C4-2B (cell line): ENCODE results near the gene KCNJ13.

Source experiments
- H3K27ac ChIP-seq: fragments of 450-650 bp; 2 replicates; pipeline ENCODE4 v1.5.1; 2017
- CTCF ChIP-seq: fragments of 450-650 bp; conservative IDR thresholded peaks from 2 replicates; pipeline ENCODE4 v1.5.1; 2017; ENCODE audit warnings: mild to moderate bottlenecking
- ZFX ChIP-seq: fragments of 450-650 bp; IDR thresholded peaks from 2 replicates; pipeline ENCODE4 v1.6.1; 2017

Gene KCNJ13

GRCh38 chr2:232772531-232772930 lies 3.8 kb downstream of the KCNJ13 start:
- no peak overlapping the region for H3K27ac ChIP-seq

GRCh38 chr2:232771870-232772269 lies 4.5 kb downstream of the KCNJ13 start:
- no peak for TF ChIP-seq CTCF
- TF ChIP-seq ZFX: no peak
- no peak overlapping the region for H3K27ac ChIP-seq

More at GRCh38 chr2:232772531-232772930, 3.8 kb downstream of the KCNJ13 start:
- TF ChIP-seq CTCF (no peak), ZFX (no peak)

- no peak overlapping the region for H3K27ac ChIP-seq
- no peak for TF ChIP-seq CTCF
- TF ChIP-seq ZFX: no peak
Measured at GRCh38 chr2:232770207-232770606, 6.2 kb downstream of the KCNJ13 start.

- H3K27ac ChIP-seq: no peak overlapping the region
- no peak for TF ChIP-seq ZFX
Measured at GRCh38 chr2:232767866-232768265, 8.5 kb downstream of the KCNJ13 start.

- TF ChIP-seq CTCF (peak; percentile 84), ZFX (no peak)
- no peak overlapping the region for H3K27ac ChIP-seq
Measured at GRCh38 chr2:232761301-232761907, 15.0 kb downstream of the KCNJ13 start.

- TF ChIP-seq ZFX: no peak
- no peak overlapping the region for H3K27ac ChIP-seq
Measured at GRCh38 chr2:232757905-232758304, 18.5 kb downstream of the KCNJ13 start.

- TF ChIP-seq ZFX (no peak), CTCF (no peak)
Measured at GRCh38 chr2:232750135-232750671, 26.2 kb downstream of the KCNJ13 start.

GRCh38 chr2:232749331-232749730 lies 27.0 kb downstream of the KCNJ13 start:
- TF ChIP-seq CTCF (no peak), ZFX (no peak)
- H3K27ac ChIP-seq: no peak overlapping the region

More at GRCh38 chr2:232750135-232750671, 26.2 kb downstream of the KCNJ13 start:
- no peak overlapping the region for H3K27ac ChIP-seq
